Stimulated activated CD8-positive, alpha-beta memory T cell treated with anti-CD3 and anti-CD28 coated beads, Interleukin-4, amount 100 ng/mL, for 4 hours (primary cell): ENCODE results near the gene UBE4A.

Experiments
- DNase-seq, 2 donors: peaks; one replicate each; pipeline ENCODE4 v3.0.0-alpha.2; 2020; ENCODE audit warnings: low read depth in 2 of 2, low spot score in 1 of 2

The UBE4A gene

DNA sequence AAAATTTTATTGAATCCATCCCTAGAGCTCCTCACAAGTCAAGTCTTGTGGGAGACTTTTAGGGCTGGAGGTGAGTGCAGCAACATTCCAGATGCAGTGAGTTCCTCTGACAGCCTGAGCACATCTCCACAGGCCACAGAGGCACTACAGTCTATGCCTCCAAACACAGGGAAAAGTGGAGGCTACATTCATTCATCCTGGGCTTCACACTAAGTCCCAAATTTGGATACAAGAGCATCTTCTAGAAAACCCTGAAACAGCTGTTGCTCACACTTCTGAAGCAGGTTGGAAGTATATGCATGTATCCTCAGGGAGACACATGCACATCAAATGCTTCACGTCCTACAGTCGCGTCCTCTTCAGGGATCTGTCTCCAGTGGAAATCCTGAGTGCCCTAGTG, 18.1 kb upstream of the UBE4A start:
- no peak for DNase-seq

DNA sequence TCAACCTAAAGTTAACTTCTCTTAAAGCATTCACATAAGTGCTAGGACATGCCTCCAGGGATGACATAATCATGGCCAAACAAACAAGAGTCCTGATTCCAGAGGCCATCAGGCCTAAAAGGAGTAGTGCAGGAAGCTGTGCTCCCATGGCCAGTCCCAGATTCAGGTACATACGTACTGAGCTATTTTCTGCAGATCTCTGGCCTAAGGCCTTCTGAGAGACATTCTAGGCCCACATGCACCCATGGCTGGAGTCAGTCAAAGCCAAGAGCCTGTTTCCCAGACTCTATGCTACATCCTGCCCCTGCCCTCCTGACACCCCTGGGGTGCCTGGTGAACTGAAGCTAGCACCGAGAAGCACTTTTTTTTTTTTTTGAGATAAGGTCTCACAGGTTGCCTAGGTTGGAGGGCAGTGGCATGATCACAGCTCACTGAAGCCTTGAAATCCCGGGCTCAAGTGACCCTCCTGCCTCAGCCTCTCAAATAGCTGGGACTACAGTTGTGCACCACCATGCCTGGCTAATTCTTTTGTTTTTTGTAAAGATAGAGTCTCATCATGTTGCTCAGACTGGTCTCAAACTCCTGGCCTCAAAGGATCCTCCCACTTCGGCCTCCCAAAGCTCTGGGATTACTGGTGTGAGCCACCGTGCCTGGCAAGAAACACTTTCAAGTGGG, 17.4 kb upstream of the UBE4A start:
- DNase-seq = no peak

DNA sequence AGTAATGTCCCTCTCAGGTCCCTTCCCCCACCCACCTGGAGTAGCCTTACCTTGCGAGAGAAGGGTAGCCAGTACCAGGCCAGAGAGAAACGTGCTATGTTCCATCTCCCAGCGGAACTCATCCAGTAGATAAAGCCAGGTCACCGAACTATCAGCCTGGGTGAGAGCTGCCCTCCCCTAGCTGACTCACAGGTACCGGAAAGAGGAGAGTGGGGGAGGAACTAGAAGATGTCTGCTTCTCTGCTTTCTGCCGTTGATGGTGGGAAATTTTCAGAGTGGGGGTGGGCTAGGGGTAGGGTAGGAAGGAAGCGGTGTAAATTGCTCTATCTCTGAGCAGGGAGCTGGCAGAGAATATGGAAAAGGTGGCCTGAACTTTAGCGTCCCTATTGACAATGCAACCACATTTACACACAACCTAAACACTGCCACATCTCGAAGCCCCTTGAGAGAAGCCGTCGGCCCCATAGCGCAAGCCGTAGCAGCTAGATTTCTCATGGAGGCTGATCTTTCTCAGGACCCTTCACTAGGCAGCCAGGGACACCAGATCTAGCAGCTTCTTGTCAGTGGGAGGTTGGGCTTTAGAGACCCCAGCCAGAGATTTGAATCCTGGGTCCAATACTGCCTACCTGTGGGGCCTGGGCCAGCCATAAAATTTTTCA, 16.8 kb upstream of the UBE4A start, which contains the start of gene CD3D:
CD3D (minus strand) TSS at position 203 of the 659 bp plus-strand sequence; CDS start at position 105, 98 bp downstream.
- DNase-seq = peak; percentile 28 to 56

DNA sequence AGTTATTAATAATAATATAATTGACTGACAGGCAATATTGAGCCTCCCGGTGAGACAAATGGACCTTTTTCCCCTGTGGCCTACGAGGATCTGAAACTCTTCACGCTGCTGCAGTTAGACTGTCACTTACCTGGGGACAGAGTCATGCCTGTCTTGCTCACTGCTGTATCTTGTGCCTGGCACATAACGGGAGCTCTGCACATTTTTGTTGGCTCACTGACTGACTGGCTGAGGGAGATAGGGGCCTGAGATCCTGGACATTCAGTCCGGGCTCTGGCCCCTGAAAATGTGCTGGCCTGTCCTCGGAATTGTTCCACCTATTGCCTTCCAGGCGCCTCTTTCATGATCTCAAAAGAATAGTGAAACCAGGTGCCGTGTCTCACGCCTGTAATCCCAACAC, 16.2 kb upstream of the UBE4A start:
- DNase-seq = no peak

DNA sequence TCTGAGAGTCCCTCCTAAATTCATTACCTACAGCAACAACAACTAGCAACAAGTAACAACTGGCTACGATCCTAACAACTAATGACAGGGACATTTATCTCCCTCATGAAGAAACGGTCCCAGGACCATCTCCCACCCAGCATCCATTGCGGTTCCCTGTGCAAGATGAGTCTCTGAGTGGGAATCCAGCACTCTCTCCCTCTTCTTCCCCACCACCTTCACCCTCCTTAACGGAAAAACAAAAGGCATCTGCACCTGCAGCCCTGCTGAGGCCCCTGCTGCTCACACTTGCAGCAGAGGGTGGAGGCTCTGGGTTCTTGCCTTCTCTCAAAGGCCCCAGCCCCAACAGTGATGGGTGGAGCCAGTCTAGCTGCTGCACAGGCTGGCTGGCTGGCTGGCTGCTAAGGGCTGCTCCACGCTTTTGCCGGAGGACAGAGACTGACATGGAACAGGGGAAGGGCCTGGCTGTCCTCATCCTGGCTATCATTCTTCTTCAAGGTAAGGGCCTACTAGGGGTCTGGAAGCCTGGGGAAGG, 15.4 kb upstream of the UBE4A start, which contains the start of gene CD3G:
CD3G (plus strand) TSS at position 364 of the 535 bp plus-strand sequence; CDS start at position 444, 80 bp downstream.
- DNase-seq = peak; percentile 31 to 36

DNA sequence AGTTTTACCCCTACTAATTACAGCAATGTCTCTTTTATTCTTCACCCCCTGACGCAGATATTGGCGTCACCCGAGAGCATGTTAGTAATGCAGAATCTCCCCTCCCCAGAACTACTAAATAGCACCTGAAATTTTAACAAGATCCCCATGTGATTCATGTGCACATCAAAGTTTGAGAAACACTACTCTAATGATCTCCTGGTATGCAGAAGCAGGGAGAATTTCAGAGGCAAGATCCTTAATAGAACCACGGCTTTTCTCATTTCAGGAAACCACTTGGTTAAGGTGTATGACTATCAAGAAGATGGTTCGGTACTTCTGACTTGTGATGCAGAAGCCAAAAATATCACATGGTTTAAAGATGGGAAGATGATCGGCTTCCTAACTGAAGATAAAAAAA, 9.9 kb upstream of the UBE4A start:
- no peak for DNase-seq

DNA sequence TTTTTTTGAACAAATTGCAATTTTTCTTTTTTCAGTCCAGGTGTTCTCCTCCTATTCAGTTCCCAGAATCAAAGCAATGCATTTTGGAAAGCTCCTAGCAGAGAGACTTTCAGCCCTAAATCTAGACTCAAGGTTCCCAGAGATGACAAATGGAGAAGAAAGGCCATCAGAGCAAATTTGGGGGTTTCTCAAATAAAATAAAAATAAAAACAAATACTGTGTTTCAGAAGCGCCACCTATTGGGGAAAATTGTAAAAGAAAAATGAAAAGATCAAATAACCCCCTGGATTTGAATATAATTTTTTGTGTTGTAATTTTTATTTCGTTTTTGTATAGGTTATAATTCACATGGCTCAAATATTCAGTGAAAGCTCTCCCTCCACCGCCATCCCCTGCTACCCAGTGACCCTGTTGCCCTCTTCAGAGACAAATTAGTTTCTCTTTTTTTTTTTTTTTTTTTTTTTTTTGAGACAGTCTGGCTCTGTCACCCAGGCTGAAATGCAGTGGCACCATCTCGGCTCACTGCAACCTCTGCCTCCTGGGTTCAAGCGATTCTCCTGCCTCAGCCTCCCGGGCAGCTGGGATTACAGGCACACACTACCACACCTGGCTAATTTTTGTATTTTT, 6.2 kb upstream of the UBE4A start:
- no peak for DNase-seq

DNA sequence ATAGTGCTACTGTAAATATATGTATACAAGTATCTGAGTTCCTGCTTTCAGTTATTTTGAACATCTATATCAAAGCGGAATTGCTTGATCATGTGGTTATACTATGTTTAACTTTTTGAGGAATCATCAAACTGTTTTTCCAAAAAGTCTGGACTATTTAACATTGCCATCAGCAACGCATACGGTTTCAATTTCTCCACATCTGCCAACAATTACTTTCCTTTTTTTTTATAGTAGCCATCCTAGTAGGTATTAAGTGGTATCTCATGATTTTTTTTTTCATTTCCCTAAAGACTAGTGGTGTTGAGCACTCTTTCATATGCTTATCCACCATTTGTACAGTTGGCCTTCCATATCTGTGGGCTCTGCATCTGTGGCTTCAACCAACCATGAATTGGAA, 1.3 kb upstream of the UBE4A start:
- no peak for DNase-seq

DNA sequence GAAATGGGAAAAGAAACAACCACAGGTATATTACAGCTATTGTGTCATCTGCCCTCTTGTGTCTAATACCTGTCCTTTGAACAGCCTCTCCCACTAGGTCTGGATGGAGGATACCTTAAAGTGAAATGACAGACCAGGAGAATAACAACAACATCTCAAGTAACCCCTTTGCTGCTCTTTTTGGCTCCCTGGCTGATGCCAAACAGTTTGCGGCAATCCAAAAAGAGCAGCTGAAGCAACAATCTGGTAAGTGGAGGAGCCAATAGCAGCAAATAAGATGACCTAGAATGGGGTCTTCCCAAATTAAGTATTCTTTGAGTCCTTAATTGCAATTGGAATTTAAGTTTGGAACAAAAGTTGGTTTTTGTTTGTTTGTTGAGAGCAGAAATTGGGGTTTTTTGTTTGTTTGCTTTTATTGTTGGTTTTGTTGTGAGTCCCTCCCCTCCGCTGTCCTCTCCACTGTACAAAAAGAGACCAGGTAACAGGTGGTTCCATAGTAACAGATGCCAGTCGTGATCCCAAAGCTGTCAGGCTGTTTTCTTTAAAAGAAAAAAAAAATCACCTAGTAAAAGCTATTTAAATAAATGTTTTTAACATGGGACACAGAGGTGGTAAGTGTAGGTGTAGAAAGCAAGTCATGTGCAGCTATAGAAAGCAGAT, 5.7 kb downstream of the UBE4A start:
- DNase-seq = no peak

DNA sequence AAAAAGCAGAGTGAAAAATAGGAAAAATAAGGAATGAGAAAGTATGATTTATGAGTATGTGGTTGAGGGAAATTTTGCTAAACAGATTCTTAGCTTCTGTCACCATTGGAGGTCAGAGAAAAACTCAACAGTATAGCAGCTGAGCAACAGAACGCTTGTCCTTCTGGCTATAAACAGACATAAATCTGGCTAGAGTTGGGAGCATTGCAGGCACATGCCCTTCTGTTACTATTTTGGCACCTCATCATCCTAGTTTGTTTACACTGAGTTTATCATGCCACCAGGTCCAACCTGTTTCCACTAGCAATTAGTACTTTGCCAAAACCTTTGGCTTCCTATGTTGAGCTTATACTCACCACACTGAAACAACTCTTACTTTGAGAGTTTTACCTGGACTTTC, 6.9 kb downstream of the UBE4A start:
- DNase-seq = no peak

DNA sequence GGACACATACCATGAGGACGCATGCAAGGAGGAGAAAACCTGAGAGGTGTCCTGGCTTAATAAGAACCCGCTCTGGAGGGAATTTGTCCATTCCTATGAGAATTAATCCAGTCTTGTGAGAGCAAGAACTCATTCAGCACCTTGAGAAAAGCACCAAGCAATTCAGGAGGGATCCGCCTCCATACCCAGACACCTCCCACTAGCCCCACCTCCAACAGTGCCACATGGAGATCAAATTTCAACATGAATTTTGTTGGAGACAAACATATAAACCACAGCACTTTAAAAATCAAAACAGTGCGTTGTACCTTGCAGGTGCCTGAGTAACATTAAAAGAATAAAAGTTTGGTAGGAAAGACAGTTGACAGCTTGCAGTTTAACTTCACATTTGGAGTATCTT, 11.4 kb downstream of the UBE4A start:
- no peak for DNase-seq

DNA sequence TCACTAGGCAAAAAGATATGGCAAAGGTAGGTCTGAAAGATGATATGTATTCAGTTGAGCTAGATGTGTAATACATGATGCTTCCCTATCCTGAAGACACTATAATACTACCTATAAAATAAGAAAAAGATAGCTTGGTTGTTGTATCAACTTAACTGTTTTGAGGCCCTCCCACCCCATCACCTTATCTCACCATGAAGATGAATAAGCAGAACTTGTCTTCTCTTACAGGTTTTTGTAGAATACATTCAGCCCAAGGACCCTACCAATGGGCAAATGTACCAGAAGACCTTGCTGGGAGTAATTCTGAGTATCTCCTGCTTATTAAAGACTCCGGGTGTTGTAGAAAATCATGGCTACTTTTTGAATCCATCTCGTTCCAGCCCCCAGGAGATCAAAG, 13.9 kb downstream of the UBE4A start:
- no peak for DNase-seq

DNA sequence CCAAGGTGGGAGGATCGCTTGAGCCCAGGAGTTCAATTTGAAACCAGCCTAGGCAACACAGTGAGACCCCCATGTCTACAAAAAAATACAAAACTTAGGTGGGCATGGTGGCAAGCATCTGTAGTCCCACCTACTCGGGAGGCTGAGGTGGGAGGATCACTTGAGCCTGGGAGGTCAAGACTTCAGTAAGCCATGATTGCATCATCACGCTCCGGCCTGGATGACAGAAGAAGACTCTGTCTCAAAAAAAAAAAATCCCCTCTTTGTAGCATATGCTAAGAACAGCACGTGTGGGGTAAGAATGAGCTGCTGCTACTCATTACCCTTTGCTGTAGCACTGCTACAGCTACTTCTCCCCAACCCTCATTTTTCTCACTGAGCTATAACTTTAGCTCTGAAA, 14.5 kb downstream of the UBE4A start:
- DNase-seq = no peak

DNA sequence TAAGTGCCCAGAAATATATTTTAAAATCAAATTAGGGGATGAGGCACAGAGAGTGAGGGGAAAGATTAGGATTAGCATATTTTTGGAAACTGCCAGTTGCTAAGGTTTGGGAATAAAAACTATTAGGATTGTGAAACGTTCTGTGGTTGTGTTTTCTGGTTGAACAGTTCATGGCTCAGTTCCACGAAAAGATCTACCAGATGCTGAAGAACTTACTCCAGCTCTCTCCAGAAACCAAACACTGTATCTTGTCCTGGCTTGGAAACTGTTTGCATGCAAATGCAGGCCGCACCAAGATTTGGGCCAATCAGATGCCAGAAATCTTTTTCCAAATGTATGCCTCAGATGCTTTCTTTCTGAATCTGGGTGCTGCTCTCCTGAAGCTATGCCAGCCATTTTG, 15.3 kb downstream of the UBE4A start:
- no peak for DNase-seq

DNA sequence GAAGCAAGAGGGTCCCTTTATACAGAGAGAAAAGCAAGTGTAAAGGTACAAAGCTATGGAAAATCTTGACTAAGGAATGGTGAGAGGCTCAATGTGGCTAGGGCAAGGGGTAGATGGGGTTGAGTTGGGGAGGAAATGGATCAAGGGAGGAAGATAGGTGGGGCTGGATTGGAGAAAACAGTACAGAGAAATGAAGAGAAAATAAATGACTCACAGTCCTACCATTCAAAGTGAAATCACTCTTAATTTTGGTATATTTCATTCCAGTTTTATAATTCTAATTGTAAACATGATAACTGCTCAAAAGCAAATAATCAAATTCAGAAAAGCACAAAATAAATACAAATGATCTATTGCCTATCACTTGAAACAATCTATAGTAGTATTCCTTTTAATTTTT, 16.6 kb downstream of the UBE4A start:
- DNase-seq = no peak

DNA sequence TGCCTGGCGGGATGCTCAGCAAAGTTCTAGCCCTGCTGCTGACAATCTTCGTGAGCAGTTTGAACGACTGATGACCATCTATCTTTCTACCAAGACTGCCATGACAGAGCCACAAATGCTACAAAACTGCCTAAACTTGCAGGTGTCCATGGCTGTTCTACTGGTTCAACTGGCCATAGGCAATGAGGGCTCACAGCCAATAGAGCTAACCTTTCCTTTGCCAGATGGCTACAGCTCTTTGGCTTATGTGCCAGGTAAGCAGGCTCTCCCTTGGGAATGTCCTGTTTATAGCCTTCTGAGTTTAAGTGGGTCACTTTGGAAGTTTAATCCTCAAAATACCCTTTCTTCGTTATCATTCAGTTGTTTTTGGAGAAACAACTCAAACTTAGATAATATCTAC, 20.1 kb downstream of the UBE4A start:
- no peak for DNase-seq

DNA sequence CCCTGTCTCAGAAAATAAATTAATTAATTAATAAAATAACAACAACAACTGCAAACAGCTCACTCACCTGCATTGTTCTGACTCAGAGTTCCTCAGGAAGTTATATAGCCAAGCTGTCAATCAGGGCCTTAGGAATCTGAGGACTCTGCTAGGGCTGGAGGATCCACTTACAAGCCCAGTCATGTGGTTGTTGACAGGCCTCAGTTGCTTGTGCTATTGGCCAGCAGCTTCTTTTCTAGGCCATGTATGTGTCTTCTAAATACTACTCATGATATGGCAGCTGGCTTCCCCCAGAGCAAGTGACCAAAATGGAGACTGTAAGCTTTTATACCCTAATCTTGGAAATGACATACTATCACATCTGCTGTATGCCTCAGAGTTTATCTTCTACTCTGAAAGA, 21.2 kb downstream of the UBE4A start:
- DNase-seq = no peak

DNA sequence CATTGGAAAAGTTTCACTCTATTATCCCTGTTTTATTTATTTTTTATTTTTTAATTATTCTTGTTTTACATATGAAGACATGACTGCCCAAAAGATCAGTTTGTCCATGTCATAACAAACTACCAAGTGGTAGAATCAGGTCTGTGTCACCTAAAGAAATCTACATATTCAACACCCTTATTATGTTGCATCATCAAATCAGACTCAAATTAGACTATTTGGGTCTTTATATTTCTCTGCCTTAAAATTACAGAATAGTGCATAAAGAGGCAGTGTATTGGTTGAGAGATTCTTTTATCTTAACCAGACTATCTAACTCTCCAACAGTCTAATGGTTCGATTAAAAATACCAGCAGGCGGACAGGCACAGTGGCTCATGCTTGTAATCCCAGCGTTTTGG, 23.6 kb downstream of the UBE4A start:
- DNase-seq = no peak

DNA sequence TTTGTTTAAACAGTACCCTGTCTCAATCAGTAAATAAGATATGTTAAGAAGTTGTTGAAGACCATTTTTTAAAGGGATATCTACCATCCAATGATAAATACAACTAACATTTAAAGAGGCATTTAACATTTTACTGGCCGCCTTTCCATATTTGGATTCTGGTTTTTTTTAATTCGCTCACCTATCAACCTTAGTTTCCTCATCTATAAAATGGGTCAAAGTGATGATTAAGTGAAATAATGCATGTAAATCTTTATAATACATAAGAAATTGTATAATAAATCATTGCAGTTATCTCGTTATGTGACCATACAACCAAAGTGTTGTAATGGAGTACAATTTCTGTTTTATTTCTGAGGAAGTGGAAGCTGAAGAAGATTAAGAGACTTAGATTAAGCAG, 24.3 kb downstream of the UBE4A start:
- DNase-seq = no peak

DNA sequence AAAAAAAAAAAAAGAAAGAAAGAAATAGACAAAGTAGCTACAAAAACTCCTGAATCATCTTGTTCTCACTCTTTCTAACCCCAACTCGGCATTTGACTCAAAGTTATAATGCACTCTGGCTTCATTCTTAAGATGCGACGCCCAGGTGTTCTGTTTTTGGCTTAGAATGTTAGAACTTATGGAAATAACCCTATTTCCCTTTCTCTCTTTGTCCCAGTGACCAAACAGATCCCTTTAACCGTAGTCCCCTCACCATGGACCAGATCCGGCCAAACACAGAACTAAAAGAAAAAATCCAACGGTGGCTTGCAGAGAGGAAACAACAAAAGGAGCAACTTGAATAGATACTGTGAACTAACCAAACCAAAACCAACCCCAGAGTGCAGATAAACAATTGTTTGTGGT, 36.7 kb downstream of the UBE4A start:
- no peak for DNase-seq

DNA sequence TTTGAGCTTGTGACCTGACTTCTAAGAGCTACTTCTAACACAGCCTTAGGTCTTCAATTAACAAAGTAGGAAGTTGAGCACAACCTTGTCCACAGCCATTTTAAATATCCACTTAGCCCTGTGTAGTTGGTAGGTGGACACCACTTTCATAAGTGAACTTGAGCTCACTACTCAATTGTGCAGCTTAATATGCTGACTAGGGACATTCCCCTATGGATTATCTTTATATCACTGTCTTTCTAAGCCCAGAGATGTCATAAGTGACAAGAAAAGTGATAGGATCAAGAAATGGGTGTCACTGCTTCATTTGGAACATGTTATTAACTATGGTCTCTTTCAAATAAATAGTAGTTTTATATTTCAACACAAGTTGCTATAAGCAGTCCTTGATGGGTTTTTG, 38.0 kb downstream of the UBE4A start:
- DNase-seq = no peak
